GM11168 (cell line): ENCODE measurements around the gene LCN2.

Source experiments
- in situ Hi-C: fragments of 300-500 bp; cut with MboI; formaldehyde crosslinking; loops from one replicate; pipeline ENCODE4 v1.12.0; 2022; ENCODE audit warnings: low sequenced_read_pairs; ENCODE audit not compliant: unreplicated experiment

Gene LCN2

DNA sequence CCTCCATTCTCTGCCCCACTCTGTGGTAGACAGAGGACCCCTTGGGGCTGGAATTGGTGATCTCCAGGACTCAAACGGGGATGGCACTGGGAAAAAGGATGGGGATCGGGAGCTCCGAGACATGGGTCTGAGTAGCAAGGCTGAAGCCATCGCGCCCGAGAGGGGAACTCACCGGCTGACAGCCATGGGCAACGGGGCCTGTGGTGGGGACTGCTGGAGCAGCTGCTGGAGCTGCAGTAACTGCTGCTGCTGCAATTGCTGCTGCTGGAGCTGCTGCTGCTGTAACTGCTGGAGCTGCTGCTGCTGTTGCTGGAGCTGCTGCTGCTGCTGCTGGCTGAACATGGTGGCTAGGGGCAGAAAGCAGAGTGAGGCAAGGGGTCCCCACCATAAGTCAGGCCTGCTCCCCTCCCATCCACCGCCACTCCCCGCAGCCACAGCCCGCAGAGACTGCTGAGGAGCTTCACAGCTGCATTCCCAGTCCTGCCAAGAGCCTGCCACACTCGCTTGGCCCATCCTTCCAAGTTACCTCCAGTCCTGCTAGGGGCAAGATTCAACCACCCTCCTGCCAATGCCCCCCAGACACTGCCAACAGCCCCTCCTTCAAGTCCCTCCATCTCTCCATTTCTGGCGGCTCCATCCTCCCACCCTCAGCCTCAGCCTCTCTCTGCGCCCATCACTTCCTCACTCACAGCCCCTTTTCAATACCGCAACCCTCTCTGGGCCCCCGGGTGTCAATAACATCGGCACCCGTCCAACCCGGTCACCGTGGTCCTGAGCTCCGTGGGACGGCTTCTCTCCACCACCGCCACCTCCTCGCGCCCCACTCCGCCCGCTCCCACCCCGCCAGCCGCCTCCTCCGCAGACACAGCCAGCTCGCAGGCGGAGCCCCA, 41.5 kb downstream of the LCN2 start:
- in situ Hi-C loops: no loop called here

DNA sequence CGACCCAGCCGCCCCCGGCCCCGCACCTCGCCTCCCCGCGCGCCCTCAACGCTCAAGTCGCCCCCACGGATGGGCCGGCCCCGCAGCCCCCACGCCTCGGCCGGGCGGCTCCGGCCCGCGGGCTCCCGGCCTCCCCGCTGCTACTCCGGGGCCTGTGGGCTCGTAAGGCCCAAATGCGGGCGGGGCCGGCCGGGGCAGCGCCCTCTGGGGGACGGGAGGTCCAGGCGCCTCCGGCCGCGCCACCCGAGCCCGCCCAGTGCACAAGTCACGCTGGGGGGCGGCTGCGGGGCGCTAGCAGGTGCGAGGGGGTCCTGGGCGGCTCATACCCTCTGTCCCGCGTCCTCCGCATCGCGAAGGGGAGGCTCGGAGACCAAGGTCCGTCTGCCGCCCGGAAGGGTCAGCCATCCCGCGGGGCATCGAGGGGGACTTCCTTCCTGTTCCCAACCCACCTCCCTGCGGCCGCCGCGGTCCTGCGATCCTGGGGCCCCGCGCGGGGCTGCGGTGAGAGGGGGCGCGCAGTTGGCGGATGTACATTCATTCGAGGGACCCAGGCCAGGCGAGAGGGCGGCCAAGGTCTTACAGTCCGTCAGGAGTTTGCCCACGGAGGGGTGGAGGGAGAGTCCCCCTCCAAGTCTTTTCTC, 42.3 kb downstream of the LCN2 start, which contains the start of gene CIZ1:
CIZ1 (minus strand) TSS at position 167 of the 641 bp plus-strand sequence. CDS start 715 bp downstream, outside the sequence.
- in situ Hi-C loops: no loop called here

DNA sequence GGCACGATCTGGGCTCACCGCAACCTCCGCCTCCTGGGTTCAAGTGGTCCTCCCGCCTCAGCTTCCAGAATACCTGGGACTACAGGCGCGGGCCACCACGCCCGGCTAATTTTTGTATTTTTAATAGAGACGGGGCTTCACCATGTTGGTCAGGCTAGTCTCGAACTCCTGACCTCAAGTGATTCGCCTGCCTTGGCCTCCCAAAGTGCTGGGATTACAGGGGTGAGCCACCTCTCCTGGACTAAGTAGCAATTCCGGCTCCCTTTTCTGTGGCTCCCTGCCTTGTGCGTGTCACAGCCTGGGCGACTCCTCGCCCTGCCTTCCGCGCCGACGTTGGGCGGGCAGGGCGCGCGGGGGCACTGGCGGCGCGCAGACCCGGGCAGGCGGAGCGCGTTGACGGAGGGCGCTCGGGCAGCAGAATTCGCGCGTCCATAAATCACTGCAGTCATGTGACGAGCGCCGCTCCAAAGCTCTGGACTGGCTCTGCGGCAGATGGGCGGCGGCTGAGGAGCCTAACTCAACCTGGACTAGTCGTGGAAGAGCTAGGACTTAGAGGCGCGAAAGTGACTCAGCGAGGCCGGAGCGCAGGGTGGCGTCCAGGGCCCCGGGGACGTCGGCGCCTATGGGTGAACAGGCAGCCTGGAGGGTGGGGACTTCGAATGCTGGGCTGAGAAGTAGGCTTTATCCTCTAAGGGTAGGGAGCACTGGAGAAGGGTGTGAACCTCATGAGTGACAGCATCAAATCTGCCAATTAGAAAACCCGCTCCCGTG, 43.5 kb downstream of the LCN2 start:
- in situ Hi-C loops: no loop called here

DNA sequence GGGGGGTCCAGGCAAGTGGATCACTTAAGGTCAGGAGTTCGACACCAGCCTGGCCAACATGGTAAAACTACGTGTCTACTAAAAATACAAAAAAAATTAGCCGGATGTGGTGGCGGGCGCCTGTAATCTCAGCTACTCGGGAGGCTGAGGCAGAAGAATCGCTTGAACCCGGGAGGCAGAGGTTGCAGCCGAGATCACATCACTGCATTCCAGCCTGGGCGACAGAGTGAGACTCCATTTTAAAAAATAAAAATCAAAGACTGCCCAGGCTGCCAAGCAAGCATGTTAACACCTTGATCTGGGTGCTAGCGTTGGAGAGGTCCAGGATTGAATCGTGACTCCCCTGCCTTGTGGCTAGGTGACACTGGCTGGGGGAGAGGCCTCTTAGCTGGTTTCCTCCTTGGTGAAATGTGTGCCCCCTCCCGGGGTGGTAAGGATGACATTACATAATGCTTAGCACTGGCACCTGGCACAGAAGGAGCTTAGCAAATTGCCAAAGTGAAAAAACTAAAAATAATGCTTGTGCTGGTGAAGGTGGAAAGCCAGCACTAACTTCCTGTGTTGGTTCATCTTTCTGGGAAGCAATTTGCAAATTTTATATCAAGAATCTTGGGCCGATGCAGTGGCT, 44.3 kb downstream of the LCN2 start:
- in situ Hi-C loops: no loop called here

DNA sequence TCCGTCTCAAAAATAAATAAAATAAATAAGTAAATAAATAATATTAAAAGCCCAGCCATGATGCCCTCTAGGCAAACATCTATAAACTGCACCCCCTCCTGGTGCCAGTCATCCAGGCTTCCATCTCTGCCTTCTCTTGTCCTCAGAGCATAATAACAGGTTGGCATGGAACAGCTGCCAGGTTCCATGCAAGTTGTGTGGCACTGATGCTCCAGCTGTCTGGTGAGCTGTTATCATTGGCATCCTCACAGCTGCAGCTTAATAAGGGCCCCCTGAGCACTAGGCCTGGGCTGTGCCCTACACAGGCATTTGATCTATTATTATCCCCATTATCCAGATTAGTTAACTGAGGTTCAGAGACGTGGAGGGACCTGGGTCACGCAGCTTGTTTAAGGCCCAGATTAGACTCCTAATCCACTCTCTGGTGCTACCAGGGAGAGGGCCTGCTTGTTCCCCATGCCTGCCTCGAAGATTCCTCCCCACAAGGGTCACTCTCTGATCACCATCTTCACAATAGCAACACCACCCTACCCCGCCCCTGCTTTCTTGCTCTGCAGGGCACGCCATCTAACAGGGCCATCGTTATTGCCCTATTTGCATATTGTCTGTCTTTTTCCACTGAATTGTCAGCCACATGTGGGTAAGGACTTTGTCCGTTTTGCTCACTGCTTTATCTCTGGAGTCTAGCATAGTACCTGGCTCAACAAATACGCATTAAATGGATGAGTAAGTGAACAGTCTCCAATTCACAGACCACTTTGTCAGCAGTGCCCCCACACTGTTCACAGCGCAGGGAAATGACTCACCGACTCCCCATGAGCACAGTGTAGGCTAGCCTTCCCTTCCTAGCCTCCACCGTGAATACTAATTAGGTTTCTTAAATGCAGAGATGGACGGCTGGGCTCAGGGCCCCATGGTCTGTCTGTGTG, 52.5 kb downstream of the LCN2 start:
- in situ Hi-C loops: no loop called here

DNA sequence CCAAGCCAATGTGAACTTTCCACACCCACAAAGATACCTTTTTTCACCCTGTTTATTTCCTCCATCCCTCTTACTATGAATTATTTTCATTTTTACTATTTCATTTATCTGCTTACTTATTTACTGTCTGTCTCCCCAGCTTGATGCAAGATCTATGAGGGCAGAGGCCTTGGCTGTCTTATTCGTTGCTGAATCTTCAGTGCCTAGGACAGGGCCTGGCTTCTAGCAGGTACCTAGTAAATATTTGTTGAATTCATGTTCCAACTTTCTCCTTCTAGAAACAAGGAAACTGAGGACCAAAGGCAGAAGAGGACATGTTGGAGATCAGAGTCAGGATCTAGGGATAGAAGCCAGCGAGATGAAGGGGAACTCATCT, 53.4 kb downstream of the LCN2 start:
- in situ Hi-C loops: no loop called here
